ENCODE measurements around the gene OR2T2.
"Not testable (repeated sequence)": the region's sequence is repeated elsewhere in the genome, so short reads cannot be mapped to it uniquely, and the experiment has no call there.

- not testable (repeated sequence) for TF ChIP-seq CTCF, POLR2A (IDR thresholded peaks at IDR 0.05)
Measured at GRCh38 chr1:248459117-248459516, 13.7 kb downstream of the OR2T2 start.

Data from esophagus squamous epithelium (tissue), 4 donors.